ENCODE data around the gene RPS19BP1.
"Not testable (repeated sequence)": the region's sequence is repeated elsewhere in the genome, so short reads cannot be mapped to it uniquely, and the experiment has no call there.

The RPS19BP1 gene

GRCh38 chr22:39510529-39511149, 21.9 kb downstream of the RPS19BP1 start:
- no peaks in the 10 kb centered on the region for H3K27me3 ChIP-seq (replicated peaks; ENCODE audit: control insufficient read depth, insufficient read depth, low read length)

GRCh38 chr22:39508393-39508792, 24.2 kb downstream of the RPS19BP1 start:
- Histone ChIP-seq H3K36me3 (ENCODE audit: control insufficient read depth, insufficient read depth, low read length) (peaks cover 34% of the 10 kb centered on the region), H3K4me3 (replicated peaks; ENCODE audit: low read depth, low read length) (no peak overlapping the region), H3K27me3 (replicated peaks; ENCODE audit: control insufficient read depth, insufficient read depth, low read length) (no peaks in the 10 kb centered on the region)
- TF ChIP-seq CTCF (IDR thresholded peaks at IDR 0.05; ENCODE audit: insufficient read depth, low read length, poor library complexity, severe bottlenecking): no peak
- no peak for DNase-seq (ENCODE audit: extremely low read depth, insufficient read length)

More at GRCh38 chr22:39510529-39511149, 21.9 kb downstream of the RPS19BP1 start:
- no peak for DNase-seq (ENCODE audit: extremely low read depth, insufficient read length)
- Histone ChIP-seq H3K36me3 (ENCODE audit: control insufficient read depth, insufficient read depth, low read length) (peaks cover 43% of the 10 kb centered on the region), H3K4me3 (replicated peaks; ENCODE audit: low read depth, low read length) (no peak overlapping the region)
- no peak for TF ChIP-seq CTCF (IDR thresholded peaks at IDR 0.05; ENCODE audit: insufficient read depth, low read length, poor library complexity, severe bottlenecking)

- peaks cover 32% of the 10 kb centered on the region for H3K36me3 ChIP-seq (ENCODE audit: control insufficient read depth, insufficient read depth, low read length)
- H3K4me3 ChIP-seq (replicated peaks; ENCODE audit: low read depth, low read length); H3K27me3 ChIP-seq (replicated peaks; ENCODE audit: control insufficient read depth, insufficient read depth, low read length); DNase-seq (ENCODE audit: extremely low read depth, insufficient read length): not testable (repeated sequence)
Measured at GRCh38 chr22:39507021-39507420, 25.5 kb downstream of the RPS19BP1 start.

GRCh38 chr22:39504071-39504470, 28.5 kb downstream of the RPS19BP1 start:
- H3K27me3 ChIP-seq (replicated peaks; ENCODE audit: control insufficient read depth, insufficient read depth, low read length): no peaks in the 10 kb centered on the region
- H3K4me3 ChIP-seq (replicated peaks; ENCODE audit: low read depth, low read length): no peak overlapping the region
- TF ChIP-seq CTCF (IDR thresholded peaks at IDR 0.05; ENCODE audit: insufficient read depth, low read length, poor library complexity, severe bottlenecking): no peak
- peaks cover 21% of the 10 kb centered on the region for H3K36me3 ChIP-seq (ENCODE audit: control insufficient read depth, insufficient read depth, low read length)
- no peak for DNase-seq (ENCODE audit: extremely low read depth, insufficient read length)

GRCh38 chr22:39503630-39504029, 28.9 kb downstream of the RPS19BP1 start:
- peak overlapping the region; percentile 89 for H3K4me3 ChIP-seq (replicated peaks; ENCODE audit: low read depth, low read length)
- H3K36me3 ChIP-seq (ENCODE audit: control insufficient read depth, insufficient read depth, low read length): peaks cover 21% of the 10 kb centered on the region
- no peak for DNase-seq (ENCODE audit: extremely low read depth, insufficient read length)
- no peaks in the 10 kb centered on the region for H3K27me3 ChIP-seq (replicated peaks; ENCODE audit: control insufficient read depth, insufficient read depth, low read length)
- no peak for TF ChIP-seq CTCF (IDR thresholded peaks at IDR 0.05; ENCODE audit: insufficient read depth, low read length, poor library complexity, severe bottlenecking)

- no peaks in the 10 kb centered on the region for H3K27me3 ChIP-seq (replicated peaks; ENCODE audit: control insufficient read depth, insufficient read depth, low read length)
- TF ChIP-seq CTCF (IDR thresholded peaks at IDR 0.05; ENCODE audit: insufficient read depth, low read length, poor library complexity, severe bottlenecking): no peak
- H3K4me3 ChIP-seq (replicated peaks; ENCODE audit: low read depth, low read length): peak overlapping the region; percentile 89
- H3K36me3 ChIP-seq (ENCODE audit: control insufficient read depth, insufficient read depth, low read length): peaks cover 16% of the 10 kb centered on the region
- DNase-seq (ENCODE audit: extremely low read depth, insufficient read length): no peak
Measured at GRCh38 chr22:39502789-39503409, 29.6 kb downstream of the RPS19BP1 start.

Data from GM06990 (cell line).